Dendritic cell treated with granulocyte-macrophage colony-stimulating factor and Interleukin-4, amounts not matched to agents 40 ng/mL and 50 ng/mL, for 4 days (primary cell): ENCODE data around the gene ERMAP.
A peak's percentile ranks its signal among the peaks of the same experiment; 100 is the strongest.

Experiments
- H3K27ac Mint-ChIP-seq: one replicate; pipeline ENCODE4 v1.8.0; 2022; ENCODE audit warnings: mild to moderate bottlenecking, mixed read lengths
- H3K27me3 Mint-ChIP-seq: one replicate; pipeline ENCODE4 v1.8.0; 2022; ENCODE audit warnings: mild to moderate bottlenecking, mixed read lengths
- H3K36me3 Mint-ChIP-seq: one replicate; pipeline ENCODE4 v1.8.0; 2022; ENCODE audit warnings: low read depth, mixed read lengths
- H3K4me1 Mint-ChIP-seq: one replicate; pipeline ENCODE4 v1.8.0; 2022; ENCODE audit warnings: low read depth, mixed read lengths
- H3K4me3 Mint-ChIP-seq: one replicate; pipeline ENCODE4 v1.8.0; 2022; ENCODE audit warnings: mild to moderate bottlenecking, moderate library complexity, mixed read lengths
- H3K9me3 Mint-ChIP-seq: one replicate; pipeline ENCODE4 v1.8.0; 2022; ENCODE audit warnings: mixed read lengths
- intact Hi-C: fragments of 100-400 bp; cut with micrococcal nuclease; formaldehyde crosslinking; loops from one replicate; pipeline ENCODE4 v1.15.0; 2022

ERMAP gene, protein sequence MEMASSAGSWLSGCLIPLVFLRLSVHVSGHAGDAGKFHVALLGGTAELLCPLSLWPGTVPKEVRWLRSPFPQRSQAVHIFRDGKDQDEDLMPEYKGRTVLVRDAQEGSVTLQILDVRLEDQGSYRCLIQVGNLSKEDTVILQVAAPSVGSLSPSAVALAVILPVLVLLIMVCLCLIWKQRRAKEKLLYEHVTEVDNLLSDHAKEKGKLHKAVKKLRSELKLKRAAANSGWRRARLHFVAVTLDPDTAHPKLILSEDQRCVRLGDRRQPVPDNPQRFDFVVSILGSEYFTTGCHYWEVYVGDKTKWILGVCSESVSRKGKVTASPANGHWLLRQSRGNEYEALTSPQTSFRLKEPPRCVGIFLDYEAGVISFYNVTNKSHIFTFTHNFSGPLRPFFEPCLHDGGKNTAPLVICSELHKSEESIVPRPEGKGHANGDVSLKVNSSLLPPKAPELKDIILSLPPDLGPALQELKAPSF

DNA sequence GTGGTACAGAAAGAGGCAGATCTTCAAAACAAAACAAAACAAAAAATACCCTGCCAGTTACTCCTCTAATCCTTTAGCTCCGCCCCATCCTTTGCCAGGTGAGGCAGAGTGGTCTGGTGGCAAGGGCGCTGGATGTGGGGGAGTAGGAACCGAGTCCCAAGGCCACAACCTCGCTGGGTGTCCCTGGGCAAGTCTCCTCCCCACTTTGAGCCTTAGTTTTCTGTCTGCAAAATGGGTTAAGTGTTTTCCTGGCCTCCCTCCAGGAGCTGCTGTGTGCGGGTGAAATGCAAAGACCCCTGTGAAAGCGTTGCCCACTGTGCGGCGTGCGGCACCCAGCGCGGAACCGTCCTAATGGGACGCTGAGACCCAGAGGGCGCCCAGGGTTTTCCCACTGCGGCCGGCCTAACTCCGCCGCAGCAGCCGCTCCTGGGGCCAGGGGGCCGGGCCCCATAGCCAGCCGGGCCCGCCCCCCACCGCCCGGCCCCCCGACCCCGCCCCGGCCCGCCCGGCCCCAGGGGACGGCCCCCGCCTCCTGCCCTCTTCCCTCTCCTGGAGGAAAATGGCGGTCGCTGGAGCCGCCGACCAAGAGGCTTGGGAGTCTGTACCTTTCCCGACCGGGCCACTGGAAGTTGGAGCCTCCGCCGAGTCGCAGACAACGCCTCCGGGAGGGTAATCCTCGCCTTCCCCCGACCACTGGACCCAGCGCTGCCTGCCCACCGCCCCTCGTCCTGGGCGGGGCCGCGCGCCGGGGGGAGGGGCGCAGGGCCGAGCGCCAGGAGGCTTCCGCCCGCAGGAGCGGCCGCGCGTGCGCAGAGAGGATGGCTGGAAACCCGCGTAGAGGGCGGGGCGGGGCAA lies at the start of gene ERMAP, which contains the start of gene SVBP:
ERMAP (plus strand) TSS at position 538 of the 855 bp plus-strand sequence. CDS start 13,327 bp downstream, outside the sequence.
SVBP (minus strand) TSS at position 813 of the 855 bp plus-strand sequence. CDS start 853 bp downstream, outside the sequence.
- intact Hi-C loops: loop anchor here (1.0 to 2.0 kb wide), 2 partner anchors 29 to 50 kb away; partner anchors contain the start of genes C1orf50, P3H1 and ZNF691
- Mint-ChIP-seq H3K27me3 (no peaks in the 10 kb centered on the region), H3K27ac (peak within 1 kb of the TSS; percentile 90), H3K36me3 (peaks cover 23% of the 10 kb centered on the region), H3K4me3 (peak within 1 kb of the TSS; percentile 85), H3K9me3 (no peaks in the 10 kb centered on the region), H3K4me1 (peaks cover 38% of the 10 kb centered on the region)

DNA sequence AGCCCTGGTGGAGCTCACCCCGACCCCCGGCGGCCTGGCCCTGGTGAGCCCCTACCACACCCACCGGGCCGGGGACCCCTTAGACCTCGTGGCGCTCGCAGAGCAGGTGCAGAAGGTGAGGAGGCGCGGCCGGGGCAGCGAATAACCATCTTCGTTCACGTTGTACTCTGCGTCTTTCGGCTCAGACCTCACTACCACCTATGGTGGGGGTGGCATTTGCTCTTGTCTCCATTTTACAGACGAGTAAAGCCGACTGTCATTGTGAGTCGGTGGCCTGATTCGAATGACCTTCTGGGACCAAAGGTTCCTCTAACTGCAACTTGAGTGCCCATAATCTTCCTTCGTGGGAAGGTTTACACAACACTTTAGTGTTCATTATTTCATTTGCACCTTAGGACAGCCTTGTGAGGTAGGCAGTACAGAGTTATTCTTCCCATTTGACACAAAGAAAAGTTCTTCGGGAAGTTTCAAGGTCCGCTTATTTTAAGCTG lies 49.4 kb upstream of the ERMAP start:
- Mint-ChIP-seq H3K27me3 (no peaks in the 10 kb centered on the region), H3K4me1 (peaks cover 35% of the 10 kb centered on the region), H3K36me3 (peaks cover 31% of the 10 kb centered on the region), H3K4me3 (no peak overlapping the region), H3K27ac (no peak overlapping the region), H3K9me3 (no peaks in the 10 kb centered on the region)
- intact Hi-C loops: loop anchor here (2.0 to 5.0 kb wide), 2 partner anchors 49 to 85 kb away; partner anchors contain the start of genes ERMAP, SVBP and YBX1

DNA sequence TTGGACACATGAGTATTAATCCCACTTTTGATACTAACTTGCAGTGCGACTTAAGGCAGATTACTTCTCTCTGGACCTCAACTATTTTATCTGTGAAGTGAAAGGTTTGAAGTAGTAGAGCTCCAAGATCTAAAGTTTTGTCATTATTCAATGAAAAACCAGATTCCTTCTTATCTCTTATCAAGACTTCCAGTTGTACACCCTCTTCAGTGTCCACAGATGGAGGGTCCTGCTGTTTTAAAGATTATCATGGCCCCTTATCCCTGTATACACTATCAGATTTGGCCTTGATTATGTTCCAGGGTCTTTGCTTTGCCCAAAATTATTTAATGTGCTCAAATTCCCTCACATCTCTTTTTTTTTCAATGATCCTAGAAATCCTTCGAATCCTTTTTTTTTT lies 48.8 kb upstream of the ERMAP start:
- no peak overlapping the region for H3K4me3 Mint-ChIP-seq
- peaks cover 34% of the 10 kb centered on the region for H3K36me3 Mint-ChIP-seq
- no peaks in the 10 kb centered on the region for H3K27me3 Mint-ChIP-seq
- H3K4me1 Mint-ChIP-seq: peaks cover 39% of the 10 kb centered on the region
- intact Hi-C loops: loop anchor here (5.0 kb wide), 1 partner anchor 86 kb away; the partner anchor contains the start of gene YBX1
- no peak overlapping the region for H3K27ac Mint-ChIP-seq
- no peaks in the 10 kb centered on the region for H3K9me3 Mint-ChIP-seq

DNA sequence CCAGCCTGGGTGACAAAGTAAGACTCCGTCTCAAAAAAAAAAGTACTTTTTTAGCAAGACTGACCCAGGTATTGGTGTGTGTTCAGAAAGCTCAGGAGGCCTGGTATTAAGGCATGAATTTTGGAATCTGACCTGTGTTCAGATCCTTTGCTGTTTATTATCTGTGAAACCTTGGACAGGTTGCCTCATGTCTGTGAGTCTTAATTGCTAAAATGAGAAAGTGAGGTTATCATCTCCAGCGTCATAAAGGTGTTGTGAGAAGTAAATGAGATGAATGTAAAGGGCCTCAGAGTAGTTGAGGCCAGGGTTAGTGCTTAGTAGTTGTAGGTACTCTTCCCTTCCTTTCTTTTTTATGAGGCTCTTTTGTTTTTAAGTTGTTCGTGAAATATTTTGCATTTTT lies 47.1 kb upstream of the ERMAP start:
- Mint-ChIP-seq H3K27ac (no peak overlapping the region), H3K36me3 (peaks cover 50% of the 10 kb centered on the region), H3K4me1 (peaks cover 34% of the 10 kb centered on the region), H3K4me3 (no peak overlapping the region), H3K27me3 (no peaks in the 10 kb centered on the region), H3K9me3 (no peaks in the 10 kb centered on the region)
- intact Hi-C loops: loop anchor here (5.0 kb wide), 1 partner anchor 88 kb away; the partner anchor contains the start of gene YBX1

DNA sequence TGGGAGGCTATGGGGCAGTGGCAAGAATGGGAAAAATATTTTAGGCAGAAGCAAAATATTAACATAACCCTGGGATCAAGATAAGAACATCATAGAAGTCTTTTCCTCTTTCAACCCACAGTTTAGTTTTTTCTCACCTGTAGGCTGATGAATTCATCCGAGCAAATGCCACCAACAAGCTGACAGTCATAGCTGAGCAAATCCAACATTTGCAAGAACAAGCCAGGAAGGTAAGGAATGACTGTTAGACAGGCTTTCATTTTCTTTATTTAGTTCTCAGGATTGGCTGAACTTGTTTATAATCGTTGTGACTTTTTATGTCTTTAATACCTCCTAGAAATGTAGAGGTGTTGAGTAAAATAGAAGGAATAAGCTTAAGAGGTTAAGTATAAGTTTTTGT lies 43.5 kb upstream of the ERMAP start:
- intact Hi-C loops: no loop called here
- Mint-ChIP-seq H3K9me3 (no peaks in the 10 kb centered on the region), H3K27me3 (no peaks in the 10 kb centered on the region), H3K4me3 (no peak overlapping the region), H3K36me3 (peaks cover 87% of the 10 kb centered on the region), H3K27ac (no peak overlapping the region), H3K4me1 (peaks cover 28% of the 10 kb centered on the region)

DNA sequence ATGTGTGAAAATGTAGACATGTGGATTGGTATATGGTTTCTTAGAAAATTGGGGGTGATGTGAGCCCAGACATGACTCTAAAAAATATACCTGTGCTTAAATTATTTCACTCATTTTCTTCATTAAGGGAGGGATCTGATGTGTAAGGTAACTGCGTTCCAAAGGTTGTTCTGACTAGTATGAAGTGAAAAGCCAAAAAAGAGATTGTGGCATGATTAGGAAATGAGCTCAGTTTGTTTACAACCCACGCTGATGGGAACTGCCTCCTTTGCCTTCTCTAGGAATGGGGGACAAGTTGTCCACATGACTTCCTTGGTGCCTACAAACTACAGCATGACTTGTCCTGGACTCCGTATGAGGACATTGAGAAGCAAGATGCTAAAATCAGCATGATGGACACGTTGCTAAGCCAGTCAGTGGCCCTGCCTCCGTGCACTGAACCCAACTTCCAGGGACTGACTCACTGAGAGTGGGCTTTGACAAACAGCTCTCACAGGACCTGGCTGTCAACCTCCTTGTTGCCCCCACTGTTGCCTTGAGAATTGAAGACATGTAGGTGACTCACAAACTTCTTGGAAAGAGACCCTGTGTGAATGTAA lies 41.9 kb upstream of the ERMAP start:
- H3K27ac Mint-ChIP-seq: no peak overlapping the region
- no peaks in the 10 kb centered on the region for H3K27me3 Mint-ChIP-seq
- peaks cover 89% of the 10 kb centered on the region for H3K36me3 Mint-ChIP-seq
- intact Hi-C loops: loop anchor here (5.0 kb wide), 1 partner anchor 137 kb away; no protein-coding TSS in a partner anchor
- H3K9me3 Mint-ChIP-seq: no peaks in the 10 kb centered on the region
- H3K4me1 Mint-ChIP-seq: peaks cover 15% of the 10 kb centered on the region
- no peak overlapping the region for H3K4me3 Mint-ChIP-seq

DNA sequence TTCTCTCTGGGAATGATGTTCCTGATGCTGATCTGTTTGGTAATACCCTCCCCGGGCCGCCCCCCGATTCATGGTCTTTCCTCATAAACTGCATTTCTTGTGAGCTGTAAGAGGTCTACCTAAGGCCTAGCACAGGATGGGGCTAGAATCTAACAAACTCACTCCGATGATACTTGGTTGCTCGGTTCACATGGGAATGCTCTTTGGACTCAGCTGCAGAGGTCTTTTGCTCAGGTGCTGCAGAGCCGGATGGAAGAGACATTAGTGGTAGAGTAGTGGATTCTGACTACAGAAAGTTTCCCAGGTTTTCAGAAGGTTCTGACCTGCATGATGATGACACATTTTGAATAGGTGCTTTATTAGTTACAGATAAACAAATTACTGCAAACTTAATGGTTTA lies 40.4 kb upstream of the ERMAP start:
- no peaks in the 10 kb centered on the region for H3K9me3 Mint-ChIP-seq
- peaks cover 8% of the 10 kb centered on the region for H3K4me1 Mint-ChIP-seq
- intact Hi-C loops: loop anchor here (5.0 kb wide), 1 partner anchor 136 kb away; no protein-coding TSS in a partner anchor
- no peaks in the 10 kb centered on the region for H3K27me3 Mint-ChIP-seq
- H3K27ac Mint-ChIP-seq: no peak overlapping the region
- peaks cover 93% of the 10 kb centered on the region for H3K36me3 Mint-ChIP-seq
- H3K4me3 Mint-ChIP-seq: no peak overlapping the region

DNA sequence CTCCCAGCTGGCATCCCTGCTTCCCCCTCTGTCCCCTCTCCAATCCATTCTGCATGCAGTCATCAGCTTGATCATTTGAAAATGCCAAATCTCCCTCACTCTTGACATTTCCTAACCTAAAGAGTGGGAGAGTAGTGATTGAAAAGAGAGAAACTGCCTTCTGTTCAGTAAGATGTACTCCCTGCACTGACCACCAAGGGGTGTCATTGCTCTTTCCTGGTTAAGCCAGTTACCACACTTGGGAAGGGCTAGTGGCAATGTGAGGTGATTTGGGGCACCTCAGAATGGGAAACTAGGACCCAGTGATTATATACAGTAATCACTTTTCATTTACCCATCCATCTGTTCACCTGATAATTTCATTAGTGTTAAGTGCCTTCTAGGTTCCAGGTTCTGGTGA lies 39.1 kb upstream of the ERMAP start:
- Mint-ChIP-seq H3K9me3 (no peaks in the 10 kb centered on the region), H3K4me1 (peaks cover 10% of the 10 kb centered on the region), H3K27ac (no peak overlapping the region), H3K4me3 (no peak overlapping the region), H3K27me3 (no peaks in the 10 kb centered on the region), H3K36me3 (peaks cover 91% of the 10 kb centered on the region)
- intact Hi-C loops: loop anchor here (1.0 to 5.0 kb wide), 2 partner anchors 134 to 295 kb away; no protein-coding TSS in a partner anchor

DNA sequence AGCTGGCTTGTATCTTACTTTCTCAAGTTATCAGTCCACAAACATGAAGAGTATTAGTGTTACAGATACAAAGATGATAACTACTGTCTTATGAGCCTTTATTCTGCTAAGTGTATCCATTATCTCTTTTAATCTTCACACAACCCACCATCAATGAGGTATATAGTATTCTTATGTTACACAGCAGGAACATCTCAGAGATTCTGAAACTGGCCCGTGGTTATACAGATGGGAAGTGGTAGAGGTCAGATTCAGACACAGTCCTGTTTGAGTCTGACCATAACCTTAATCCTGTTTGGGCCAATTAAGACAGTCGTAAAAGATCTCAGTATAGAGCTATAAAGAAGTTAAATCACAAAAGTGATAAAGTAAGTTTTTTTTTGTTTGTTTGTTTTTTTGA lies 37.2 kb upstream of the ERMAP start:
- no peak overlapping the region for H3K4me3 Mint-ChIP-seq
- peaks cover 86% of the 10 kb centered on the region for H3K36me3 Mint-ChIP-seq
- intact Hi-C loops: loop anchor here (5.0 kb wide), 1 partner anchor 133 kb away; no protein-coding TSS in a partner anchor
- H3K27ac Mint-ChIP-seq: no peak overlapping the region
- peaks cover 16% of the 10 kb centered on the region for H3K4me1 Mint-ChIP-seq
- peaks cover 8% of the 10 kb centered on the region for H3K27me3 Mint-ChIP-seq
- no peaks in the 10 kb centered on the region for H3K9me3 Mint-ChIP-seq

DNA sequence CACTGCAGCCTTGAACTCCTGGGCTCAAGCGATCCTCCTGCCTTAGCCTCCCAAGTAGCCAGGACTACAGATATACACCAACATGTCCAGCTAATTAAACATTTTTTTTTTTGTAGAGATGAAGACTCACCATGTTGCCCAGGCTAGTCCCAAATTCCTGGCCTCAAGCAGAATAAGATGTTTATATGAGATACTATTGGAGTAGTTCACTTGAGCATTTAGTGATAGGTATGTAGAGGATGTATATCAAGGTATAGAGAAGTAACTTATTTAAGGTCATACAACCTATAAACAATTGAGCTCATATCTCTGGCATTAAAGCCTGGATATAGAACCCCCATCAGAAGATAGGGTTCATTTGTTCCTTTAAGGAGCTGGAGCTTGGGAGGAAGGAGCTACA lies 36.7 kb upstream of the ERMAP start:
- Mint-ChIP-seq H3K9me3 (no peaks in the 10 kb centered on the region), H3K27ac (no peak overlapping the region)

DNA sequence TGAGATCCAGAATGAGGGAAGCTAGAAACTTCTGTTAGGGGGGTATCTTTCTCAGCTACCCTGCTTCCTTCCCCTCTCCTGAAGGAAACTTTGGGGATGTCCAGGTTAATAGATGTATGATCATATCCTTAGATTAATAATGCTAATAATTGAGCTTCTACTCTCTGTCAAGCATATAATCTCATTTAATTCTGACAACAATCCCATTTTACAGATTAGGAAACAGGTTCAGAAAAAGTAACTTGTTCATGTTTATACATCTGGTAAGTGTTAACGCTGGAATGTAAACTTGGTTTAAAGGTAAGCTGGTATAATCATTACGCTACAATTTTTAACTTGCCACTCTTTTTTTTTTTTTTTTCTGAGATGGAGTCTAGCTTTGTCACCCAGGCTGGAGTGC lies 33.8 kb upstream of the ERMAP start:
- peaks cover 53% of the 10 kb centered on the region for H3K36me3 Mint-ChIP-seq
- H3K27ac Mint-ChIP-seq: no peak overlapping the region
- intact Hi-C loops: no loop called here

More for the DNA sequence above, 36.7 kb upstream of the ERMAP start:
- Mint-ChIP-seq H3K4me3 (no peak overlapping the region), H3K4me1 (peaks cover 20% of the 10 kb centered on the region), H3K36me3 (peaks cover 82% of the 10 kb centered on the region), H3K27me3 (peaks cover 12% of the 10 kb centered on the region)
- intact Hi-C loops: no loop called here

DNA sequence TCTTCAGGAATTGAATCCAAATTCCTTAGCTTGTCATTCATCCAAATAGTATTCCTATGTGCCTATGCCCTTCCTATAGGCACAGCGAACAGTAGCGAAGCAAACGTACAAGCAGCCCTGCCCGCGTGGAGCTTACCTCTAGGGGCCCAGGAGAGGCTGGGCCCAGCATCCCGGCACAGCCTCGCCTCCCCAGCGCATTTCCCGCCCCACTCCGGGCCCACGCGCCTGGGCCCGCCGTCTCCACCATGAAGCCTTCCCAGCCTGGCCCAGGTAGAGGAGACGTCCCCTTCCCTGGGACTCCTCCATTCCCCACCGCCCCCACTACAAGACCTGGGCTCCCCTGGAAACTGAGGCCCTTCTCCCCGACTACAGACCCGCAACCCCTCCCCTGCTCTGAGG lies 32.4 kb upstream of the ERMAP start:
- Mint-ChIP-seq H3K9me3 (no peaks in the 10 kb centered on the region), H3K4me3 (no peak overlapping the region), H3K4me1 (peaks cover 28% of the 10 kb centered on the region), H3K36me3 (peaks cover 39% of the 10 kb centered on the region), H3K27me3 (peaks cover 28% of the 10 kb centered on the region), H3K27ac (no peak overlapping the region)
- intact Hi-C loops: no loop called here

More for the DNA sequence above, 33.8 kb upstream of the ERMAP start:
- Mint-ChIP-seq H3K27me3 (peaks cover 28% of the 10 kb centered on the region), H3K4me1 (peaks cover 28% of the 10 kb centered on the region), H3K9me3 (no peaks in the 10 kb centered on the region), H3K4me3 (no peak overlapping the region)
